ENCODE data around the gene PDXDC1.
"Not testable (repeated sequence)": the region's sequence is repeated elsewhere in the genome, so short reads cannot be mapped to it uniquely, and the experiment has no call there.

Gene PDXDC1, protein sequence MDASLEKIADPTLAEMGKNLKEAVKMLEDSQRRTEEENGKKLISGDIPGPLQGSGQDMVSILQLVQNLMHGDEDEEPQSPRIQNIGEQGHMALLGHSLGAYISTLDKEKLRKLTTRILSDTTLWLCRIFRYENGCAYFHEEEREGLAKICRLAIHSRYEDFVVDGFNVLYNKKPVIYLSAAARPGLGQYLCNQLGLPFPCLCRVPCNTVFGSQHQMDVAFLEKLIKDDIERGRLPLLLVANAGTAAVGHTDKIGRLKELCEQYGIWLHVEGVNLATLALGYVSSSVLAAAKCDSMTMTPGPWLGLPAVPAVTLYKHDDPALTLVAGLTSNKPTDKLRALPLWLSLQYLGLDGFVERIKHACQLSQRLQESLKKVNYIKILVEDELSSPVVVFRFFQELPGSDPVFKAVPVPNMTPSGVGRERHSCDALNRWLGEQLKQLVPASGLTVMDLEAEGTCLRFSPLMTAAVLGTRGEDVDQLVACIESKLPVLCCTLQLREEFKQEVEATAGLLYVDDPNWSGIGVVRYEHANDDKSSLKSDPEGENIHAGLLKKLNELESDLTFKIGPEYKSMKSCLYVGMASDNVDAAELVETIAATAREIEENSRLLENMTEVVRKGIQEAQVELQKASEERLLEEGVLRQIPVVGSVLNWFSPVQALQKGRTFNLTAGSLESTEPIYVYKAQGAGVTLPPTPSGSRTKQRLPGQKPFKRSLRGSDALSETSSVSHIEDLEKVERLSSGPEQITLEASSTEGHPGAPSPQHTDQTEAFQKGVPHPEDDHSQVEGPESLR

GRCh38 chr16:14974656-14975417 is at the start of gene PDXDC1:
Gene PDXDC1 (plus strand): TSS chr16:14975026. CDS start chr16:14975200, 174 bp downstream.
- peak; percentile 97 for DNase-seq (ENCODE audit: low spot score)

DNA sequence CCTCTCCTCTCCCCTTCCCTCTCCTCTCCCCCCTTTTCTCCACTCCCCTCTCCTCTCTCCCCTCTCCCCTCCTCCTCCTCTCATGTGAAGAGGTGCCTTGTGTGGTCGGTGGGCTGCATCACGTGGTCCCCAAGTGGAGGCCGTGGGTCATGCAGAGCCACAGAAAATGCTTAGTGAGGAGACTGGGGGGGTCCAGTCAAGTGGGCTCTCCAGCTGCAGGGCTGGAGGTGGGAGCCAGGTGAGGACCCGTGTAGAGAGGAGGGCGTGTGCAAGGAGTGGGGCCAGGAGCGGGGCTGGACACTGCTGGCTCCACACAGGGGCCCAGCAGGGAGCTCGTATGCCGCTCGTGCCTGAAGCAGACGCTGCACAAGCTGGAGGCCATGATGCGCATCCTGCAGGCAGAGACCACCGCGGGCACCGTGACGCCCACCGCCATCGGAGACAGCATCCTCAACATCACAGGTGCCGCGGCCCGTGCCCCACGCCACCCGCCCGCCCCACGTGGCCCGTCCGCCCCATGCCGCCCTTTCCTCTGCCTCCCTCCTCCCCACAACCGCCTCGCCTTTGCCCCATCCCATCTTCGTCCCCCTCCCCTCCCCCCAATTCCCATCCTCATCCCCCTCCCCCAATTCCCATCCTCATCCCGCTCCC is 46.6 kb upstream of the PDXDC1 start:
- DNase-seq (ENCODE audit: low spot score): not testable (repeated sequence)

DNA sequence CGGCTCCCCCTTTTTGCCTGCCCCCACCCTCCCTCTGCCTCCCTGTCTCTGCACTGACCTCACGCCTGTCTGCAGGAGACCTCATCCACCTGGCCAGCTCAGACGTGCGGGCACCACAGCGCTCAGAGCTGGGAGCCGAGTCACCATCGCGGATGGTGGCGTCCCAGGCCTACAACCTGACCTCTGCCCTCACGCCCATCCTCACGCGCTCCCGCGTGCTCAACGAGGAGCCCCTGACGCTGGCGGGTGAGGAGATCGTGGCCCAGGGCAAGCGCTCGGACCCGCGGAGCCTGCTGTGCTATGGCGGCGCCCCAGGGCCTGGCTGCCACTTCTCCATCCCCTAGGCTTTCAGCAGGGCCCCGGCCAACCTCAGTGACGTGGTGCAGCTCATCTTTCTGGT is 45.6 kb upstream of the PDXDC1 start:
- not testable (repeated sequence) for DNase-seq (ENCODE audit: low spot score)

- DNase-seq (ENCODE audit: low spot score): not testable (repeated sequence)
These were observed 44.6 kb upstream of the PDXDC1 start for GRCh38 chr16:14930246-14930645.

GRCh38 chr16:14930971-14931370 is 43.9 kb upstream of the PDXDC1 start:
- not testable (repeated sequence) for DNase-seq (ENCODE audit: low spot score)

GRCh38 chr16:14932581-14933375 is 42.0 kb upstream of the PDXDC1 start:
- not testable (repeated sequence) for DNase-seq (ENCODE audit: low spot score)

DNA sequence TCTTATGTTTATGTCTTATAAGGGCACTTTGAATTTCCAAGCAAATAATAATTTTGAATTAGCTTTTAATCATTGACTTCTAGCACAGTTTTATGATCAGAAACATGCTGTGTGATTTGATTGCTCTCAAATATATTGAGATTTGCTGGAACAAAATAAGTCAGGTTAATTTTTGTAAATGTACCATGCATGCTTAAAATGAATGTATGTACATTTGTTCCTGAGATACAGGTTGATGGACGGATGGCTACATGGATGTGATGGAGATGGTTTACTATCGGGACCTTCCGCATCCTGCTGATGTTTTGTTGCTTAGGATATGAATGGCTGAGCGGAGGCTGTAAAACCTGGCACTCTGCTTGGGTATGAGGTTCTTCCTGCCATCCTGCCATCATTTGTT is 37.7 kb upstream of the PDXDC1 start, which contains the start of gene NPIPA1:
NPIPA1 (plus strand) TSS at position 301 of the 400 bp plus-strand sequence; CDS start at position 301, 0 bp downstream.
- DNase-seq (ENCODE audit: low spot score): not testable (repeated sequence)

- DNase-seq (ENCODE audit: low spot score): not testable (repeated sequence)
These were observed 36.8 kb upstream of the PDXDC1 start for GRCh38 chr16:14937994-14938393.

DNA sequence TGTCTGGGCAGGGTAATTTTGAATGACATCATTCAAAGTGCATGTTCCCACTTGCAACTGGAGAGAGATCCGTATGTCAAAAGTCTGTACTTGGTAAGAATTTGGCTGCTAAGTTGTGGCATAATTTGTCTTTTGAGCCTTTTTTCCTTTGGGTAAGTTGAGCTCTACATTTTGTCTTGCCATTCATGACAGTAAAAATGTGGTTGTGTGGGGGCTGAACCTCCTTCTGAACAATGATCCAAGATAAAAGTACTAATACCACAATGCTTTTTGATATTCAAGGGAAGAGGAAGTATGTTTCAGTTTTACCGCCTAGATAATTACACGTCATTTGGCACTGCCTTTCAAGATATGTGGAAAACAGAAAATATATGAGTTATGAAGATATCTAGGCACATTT is 32.1 kb upstream of the PDXDC1 start:
- DNase-seq (ENCODE audit: low spot score): not testable (repeated sequence)

DNA sequence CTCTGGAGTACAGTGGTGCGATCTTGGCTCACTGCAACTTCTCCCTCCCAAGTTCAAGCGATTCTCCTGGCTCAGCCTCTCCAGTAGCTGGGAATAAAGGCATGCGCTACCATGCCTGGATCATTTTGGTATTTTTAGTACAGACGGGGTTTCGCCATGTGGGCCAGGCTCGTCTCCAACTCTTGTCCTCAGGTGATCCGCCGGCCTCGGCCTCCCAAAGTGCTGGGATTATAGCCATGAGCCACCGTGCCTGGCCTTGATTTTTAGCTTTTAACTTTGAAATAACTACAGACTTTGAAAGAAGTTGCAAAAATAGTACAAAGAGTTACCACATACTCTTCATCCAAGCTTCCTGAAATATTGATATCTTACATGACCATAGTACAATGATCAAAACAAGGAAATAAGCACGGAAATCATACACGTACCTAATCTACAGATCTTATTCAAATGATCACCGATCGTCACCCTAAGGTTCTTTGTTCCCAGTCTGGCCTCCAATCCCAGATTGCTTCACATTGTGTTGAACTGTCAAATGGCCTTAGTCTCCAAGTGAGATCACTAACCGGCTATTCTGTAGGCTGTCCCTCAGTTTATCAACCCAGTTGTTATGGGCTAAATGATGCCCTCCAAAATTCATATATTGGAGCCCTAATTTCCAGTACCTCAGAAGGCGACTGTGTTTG is 19.1 kb upstream of the PDXDC1 start:
- no peak for DNase-seq (ENCODE audit: low spot score)
- TF ChIP-seq, protein P1, sequence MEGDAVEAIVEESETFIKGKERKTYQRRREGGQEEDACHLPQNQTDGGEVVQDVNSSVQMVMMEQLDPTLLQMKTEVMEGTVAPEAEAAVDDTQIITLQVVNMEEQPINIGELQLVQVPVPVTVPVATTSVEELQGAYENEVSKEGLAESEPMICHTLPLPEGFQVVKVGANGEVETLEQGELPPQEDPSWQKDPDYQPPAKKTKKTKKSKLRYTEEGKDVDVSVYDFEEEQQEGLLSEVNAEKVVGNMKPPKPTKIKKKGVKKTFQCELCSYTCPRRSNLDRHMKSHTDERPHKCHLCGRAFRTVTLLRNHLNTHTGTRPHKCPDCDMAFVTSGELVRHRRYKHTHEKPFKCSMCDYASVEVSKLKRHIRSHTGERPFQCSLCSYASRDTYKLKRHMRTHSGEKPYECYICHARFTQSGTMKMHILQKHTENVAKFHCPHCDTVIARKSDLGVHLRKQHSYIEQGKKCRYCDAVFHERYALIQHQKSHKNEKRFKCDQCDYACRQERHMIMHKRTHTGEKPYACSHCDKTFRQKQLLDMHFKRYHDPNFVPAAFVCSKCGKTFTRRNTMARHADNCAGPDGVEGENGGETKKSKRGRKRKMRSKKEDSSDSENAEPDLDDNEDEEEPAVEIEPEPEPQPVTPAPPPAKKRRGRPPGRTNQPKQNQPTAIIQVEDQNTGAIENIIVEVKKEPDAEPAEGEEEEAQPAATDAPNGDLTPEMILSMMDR (IDR thresholded peaks at IDR 0.05; ENCODE audit: extremely low read depth, missing control alignments): no peak

DNA sequence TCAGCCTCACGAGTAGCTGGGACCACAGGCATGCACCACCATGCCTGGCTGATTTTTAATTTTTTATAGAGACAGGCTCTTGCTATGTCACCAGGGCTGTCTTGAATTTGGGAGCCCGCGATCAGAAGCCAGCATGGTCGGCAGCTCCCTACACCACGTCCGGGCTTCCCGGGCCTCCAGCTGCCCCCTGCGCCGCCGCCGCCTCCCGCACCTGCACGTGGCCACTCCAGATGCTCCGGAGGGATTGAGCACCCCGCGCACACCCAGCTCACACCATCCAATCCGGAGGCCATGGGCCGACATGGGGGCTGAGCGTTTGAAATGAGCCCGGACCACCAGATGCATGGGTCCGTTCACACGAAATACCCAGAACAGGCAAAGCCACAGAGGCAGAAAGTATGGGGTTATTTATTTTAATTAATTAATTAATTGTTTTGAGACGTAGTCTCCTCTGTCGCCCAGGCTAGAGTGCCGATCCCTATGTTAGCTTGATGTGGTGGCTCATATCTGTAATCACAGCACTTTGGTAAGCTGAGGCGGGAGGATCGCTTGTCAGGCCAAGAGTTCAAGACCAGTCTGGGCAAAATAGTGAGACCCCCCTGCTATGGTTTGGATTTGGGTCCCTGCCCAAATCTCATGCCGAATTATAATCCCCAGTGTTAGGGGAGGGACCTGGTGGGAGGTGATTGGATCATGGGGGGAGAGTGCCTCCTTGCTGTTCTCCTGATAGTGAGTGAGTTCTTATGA is 17.1 kb upstream of the PDXDC1 start:
- no peak for DNase-seq (ENCODE audit: low spot score)
- TF ChIP-seq, protein P1 (IDR thresholded peaks at IDR 0.05; ENCODE audit: extremely low read depth, missing control alignments): no peak
